Activated CD4-positive, CD25-positive, alpha-beta regulatory T cell (primary cell): ENCODE measurements around the gene ADCY1.

Source experiments
- DNase-seq, 4 experiments: peaks; one replicate each; lab custom pipeline; 2025; lab: John Stamatoyannopoulos, UW

The ADCY1 gene

DNA sequence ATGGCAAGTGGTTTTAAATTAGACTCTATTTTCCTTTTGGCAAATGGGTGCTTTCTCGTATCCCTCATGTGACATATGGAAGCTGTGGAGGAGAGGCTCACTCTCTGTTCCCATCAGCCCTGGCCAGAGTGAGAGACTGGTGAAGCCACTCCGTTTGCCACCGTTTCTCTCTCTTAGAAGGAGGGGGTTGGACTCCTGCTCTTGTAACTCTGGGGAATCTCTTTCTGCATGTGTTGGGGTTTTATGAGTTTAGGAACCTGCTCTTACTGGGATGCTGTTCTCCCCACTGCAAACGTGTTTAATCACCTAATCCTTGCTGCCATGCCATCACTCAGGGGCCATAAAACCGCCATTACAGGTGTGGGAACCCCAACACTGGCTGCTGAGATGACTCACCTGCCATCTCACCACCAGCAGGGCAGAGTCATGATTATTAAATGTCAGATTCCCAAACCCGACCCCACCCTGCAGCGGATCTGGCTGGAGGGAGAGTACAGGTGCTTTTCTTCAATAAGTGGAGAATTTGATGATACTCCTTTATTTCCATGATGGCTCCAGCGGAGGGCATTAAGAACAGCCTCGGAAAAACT lies 103.2 kb downstream of the ADCY1 start:
- DNase-seq, result no peak

DNA sequence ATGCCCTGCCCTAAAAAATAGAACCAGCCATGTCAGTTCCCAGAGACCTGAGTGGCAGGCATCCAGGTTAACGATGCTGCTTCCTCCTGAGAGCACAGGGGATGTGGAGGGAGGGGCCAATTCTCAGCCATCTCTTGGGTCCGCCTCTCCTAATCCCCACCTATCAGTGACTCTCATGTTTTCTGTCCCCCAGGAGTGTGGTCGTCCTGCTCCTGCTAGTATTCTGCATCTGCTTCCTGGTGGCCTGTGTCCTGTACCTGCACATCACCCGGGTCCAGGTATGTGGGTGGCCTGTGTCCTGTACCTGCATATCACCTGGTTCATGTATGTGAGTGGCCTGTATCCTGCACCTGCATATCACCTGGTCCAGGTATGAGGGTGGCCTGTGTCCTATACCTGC lies 105.3 kb downstream of the ADCY1 start:
- no peak for DNase-seq

DNA sequence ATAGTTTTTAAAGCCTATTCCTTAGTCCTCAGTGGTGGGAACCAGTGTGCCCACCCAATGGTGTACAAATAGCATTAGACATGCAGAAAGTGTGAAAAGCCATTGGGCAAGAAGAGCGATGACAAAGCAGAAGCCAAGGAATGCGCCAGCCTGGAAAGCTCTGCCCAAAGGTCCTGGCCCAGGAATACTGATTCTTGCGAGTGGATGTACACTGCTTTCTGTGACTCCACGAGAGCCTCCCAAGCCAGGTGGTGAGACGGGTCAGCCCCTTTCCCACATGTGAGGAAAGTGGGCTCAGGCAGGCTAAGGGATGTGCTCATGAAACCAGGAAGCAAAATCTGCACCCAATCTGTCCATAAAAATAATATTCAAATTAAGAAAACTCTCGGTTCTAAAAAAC lies 106.6 kb downstream of the ADCY1 start:
- no peak for DNase-seq

DNA sequence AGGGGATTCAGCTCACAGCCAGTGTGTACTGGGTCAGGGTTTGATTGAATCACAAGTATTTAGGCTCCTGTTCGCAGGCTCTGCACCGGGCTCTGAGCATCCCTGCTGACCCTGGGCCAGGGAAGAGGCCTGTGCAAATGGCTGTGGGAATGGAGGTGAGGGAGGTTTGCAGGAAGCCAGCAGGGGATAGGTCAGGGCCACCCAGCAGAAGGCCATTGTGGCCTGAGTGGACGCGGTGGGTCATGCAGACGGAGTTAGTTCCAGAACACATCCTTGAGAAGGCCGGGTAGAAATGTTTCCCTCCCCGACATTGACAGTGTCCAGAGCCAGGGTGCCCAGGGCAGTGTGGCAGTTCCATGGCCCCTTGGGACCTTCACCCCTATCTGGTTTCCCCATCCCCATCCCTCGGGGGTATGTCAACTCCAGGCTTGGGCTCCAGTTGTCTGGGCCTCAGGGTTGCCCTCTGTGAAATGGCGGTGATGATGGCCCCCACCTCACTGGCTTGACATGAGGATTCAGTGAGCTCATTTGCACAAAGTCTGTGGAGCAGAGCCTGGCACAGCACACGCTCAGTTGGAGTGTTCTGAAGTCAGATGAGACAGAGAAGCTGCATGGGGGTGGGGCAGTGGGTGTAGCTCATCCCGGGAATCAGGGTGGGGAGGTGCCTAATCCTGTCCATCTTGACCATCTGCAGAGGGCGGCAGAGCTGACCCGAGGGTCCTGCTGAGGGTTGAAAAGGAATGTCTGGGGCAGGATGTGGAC lies 107.6 kb downstream of the ADCY1 start:
- no peak for DNase-seq

DNA sequence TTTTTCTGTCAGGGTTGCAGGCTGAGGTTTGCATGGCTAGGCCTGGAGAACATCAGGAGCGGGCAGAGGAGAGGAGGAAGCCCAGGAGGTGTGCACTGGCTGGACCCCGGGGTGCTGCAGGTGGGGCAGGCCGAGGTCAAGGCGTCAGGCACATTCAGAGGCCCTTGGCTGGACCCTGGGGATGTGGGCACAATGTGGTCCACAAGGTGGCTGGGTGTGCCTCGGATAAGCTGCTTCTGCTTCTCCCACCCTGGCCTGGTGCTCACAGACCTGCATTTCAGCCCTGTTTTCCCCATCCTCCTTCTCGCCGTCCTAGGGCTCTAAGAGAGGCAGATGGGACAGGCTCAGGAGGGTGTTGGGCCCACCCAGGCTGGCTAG lies 108.2 kb downstream of the ADCY1 start:
- DNase-seq, result no peak

DNA sequence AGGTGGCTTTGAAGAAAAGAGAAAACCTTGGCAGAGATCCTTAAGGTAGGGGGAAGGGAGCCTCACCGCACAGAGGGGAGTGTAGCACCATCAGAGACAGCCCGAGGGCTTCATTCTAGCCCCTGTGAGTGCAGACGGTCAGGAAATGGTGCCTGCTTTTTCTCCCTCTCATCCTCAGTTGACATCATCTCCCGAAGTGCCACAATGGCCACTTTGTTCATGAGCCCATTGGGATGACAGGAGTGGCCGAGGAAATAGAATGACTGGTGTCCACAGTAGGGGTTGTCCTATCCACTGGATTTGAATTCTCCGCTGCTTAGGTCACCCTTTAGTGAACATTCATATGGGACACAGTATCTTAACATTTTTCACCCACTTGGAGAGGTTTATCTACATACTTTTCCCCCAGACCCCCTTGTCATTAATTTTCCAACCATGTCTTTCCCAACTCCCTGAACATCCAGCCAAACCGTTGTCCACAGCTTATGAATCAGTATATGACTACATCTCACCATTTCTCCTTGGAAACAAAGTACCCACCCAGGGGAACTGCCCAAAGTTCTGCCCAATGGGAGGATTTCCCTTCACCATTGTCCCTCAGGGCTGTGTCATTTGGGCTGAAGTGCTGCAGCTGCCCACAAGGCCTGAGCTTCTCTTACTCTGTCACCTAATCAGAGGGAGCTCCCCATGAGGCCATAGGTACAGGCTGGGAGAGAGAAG lies 108.8 kb downstream of the ADCY1 start:
- no peak for DNase-seq

DNA sequence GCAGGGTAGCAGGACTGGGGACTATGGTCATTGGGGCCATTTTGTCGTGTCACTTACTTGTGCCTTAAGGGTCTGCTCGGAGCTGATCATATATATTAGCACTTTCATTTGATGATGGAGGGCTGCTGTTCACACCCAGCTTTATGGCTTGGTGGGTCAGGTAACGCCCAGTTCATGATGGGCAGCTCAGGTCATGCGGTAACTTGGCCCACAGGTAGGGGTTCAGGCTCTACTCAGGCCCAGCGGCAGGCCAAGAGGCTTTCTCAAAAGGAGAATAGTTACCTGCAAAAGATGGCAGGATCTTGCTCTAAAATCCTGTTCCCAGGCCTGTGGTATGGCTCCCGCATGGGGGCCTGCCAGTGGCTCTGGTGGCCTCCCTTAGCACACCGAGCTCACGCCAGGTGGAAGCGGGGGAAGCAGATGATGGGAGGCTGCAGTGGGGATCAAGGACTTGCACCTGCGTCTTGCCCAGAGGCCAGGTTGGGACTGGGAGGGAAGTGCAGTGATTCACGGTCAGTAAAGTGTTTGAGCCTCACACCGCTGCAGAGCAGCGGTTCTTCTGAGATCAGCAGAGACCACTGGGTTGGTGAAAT lies 109.5 kb downstream of the ADCY1 start:
- DNase-seq, result no peak

DNA sequence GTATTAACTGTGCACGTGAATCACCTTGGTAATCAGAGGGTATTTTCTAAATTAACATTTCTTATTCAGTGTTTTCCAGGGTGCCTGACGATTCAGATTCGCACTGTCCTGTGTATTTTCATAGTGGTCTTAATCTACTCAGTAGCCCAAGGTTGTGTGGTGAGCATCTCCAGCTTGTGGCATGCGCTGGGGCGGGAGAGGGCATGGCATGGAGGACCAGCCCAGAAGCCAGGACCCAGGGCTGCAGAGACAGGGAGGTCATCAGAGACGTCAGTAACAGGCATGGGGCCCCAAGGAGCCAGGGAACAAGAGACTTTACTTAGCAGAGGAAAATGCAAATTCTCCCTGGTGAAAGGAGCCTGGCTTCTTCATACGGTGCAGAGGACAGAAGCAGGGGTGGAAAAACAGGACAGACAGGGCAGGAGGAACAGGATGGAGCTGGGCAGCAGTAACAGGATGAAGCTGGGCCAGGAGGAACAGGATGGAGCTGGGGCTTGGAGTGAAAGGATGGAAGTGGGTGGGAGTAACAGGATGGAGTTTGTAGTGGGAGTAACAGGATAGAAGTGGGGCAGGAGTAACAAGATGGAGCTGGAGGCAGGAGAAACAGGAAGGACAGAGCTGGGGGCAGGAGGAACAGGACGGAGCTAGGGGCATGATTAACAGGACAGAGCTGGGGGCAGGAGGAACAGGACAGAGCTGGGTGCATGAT lies 110.9 kb downstream of the ADCY1 start:
- DNase-seq, result no peak

DNA sequence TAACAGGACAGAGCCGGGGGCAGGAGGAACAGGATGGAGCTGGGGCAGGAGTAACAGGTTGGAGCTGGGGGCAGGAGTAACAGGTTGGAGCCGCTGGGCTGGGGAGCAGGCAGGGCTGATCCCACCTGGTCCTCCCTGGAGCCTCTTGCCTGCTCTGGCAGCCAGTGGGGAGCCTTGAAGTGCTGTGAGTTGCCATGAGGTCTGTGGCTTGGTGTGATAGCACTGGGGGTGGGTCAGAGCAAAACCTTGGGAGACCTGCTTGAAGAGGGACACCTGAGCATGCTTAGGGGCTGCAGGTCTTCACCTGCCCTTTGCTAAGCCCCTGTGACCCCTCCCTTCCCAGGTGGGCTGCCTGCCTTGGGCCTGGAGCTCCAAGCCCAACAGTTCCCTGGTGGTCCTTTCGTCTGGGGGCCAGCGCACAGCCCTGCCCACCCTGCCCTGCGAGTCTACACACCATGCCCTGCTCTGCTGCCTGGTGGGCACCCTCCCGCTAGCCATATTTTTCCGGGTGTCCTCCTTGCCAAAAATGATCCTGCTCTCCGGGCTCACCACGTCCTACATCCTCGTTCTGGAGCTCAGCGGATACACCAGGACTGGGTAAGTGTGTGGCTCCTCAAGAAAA lies 111.6 kb downstream of the ADCY1 start:
- DNase-seq, result no peak

DNA sequence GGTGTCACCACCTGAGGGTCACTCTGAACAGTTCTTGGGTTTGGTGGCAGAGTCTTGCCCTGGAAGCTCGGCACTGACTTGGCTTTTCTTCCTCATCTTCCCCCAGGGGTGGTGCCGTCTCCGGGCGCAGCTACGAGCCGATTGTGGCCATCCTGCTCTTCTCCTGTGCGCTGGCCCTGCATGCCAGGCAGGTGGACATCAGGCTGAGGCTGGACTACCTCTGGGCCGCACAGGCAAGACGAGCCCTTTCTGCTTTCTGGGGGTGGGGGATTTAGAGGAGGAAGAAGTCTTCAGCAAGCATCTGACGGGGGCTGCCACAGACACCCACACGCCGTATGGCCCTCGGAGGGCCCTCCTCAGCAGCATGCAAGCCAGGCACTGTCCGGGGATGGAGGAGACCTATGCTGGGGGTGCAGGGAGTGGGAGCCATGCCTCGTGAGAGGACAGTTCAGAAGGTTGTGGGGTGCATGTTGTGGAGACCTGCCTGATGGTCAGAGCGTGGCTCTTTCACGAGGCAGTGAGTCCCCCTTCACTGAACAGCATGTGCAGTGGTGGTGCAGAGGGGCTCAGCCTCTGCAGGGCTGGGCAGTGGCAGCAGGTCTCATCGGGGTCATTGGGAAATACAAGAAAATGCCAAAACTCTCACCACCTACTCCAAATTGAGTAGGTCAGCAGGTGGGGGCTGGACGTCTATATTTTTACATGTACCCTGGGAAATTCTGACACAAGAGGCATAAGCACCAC lies 112.4 kb downstream of the ADCY1 start:
- no peak for DNase-seq

DNA sequence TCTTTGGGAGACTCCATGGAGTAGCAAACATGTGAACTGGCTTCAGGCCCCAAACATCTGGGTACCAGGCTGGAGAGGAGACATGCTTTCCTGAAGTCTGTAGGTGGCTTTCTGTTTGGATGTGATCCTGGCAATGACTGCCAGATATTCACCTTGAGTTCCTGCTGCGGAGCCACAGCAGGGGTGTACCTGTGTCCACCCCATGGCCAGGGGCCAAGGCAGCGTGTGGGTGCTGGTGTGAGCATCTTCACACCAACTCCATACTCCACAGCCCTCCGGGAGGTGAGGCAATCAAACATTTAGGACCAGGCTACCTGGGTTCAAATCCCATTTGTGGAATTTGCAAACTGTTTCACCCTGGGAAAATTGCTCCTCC lies 113.0 kb downstream of the ADCY1 start:
- no peak for DNase-seq

DNA sequence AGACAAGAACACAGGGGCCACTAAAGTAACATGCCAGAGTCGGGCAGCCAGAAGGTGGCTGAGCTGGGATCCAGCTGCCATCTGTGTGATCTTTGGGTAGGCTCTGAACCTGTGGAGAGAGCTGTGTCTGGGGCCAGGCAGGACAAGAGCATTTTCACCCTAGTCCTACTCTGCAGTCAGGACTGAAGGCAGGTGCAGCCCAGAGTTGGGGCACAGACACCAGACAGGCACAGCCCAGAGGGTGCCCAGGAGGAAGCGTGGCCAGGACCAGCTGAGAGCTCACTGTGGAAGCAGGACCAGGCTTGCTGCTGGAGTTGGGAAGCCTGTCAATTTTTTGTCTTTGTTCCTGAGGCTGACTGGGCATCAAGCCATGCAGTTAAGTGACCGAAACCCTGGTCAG lies 113.6 kb downstream of the ADCY1 start:
- DNase-seq, result no peak

DNA sequence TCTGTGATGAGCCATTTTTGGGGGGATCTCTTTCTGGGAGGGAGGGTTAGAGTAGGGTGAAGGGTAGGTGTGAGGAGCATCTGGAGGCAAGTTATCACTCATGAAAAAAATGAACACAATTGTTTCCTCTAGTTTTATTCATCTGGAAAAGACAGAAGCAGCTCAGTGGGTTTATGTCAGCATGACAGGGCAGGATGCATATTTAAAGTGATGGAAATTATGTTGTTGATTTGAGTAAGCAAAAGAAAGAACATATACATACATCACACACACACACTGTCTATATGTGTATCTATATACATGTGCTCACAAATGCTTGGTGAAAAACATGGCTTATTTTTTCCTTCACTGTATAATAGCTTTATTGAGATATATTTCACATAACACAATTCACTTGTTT lies 114.2 kb downstream of the ADCY1 start:
- DNase-seq, result no peak

DNA sequence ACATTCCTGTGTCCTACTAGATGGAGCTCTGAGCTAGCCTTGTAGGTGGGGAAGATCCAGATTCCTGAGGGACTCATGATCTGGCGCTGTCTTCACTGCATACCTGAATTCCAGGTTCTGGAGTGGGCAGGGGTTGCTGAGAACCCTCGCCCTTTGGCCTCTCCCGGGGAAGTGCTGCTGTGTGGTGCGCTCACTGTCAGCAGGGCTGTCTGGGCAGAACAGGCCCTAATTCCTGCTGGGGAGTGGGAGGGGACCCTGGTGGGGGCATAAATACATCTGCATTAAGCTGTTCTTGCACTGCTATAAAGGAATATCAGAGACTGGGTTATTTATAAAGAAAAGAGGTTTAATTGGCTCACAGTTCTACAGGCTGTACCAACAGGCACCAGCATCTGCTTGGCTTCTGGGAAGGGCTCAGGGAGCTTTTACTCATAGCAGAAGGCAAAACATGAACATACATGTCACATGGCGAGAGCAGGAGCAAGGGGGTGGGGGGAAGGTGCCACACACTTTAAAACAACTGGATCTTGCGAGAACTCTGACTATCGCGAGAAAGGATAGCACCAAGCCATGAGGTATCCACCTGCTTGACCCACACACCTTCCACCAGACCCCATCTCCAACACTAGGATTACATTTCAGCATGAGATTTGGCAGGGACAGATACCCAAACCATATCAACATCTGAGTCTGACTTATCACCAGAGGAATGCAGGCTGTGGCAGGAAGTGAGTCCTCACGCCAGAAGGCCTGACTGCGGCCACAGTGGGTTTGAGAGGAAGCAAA lies 115.0 kb downstream of the ADCY1 start:
- DNase-seq, result no peak

DNA sequence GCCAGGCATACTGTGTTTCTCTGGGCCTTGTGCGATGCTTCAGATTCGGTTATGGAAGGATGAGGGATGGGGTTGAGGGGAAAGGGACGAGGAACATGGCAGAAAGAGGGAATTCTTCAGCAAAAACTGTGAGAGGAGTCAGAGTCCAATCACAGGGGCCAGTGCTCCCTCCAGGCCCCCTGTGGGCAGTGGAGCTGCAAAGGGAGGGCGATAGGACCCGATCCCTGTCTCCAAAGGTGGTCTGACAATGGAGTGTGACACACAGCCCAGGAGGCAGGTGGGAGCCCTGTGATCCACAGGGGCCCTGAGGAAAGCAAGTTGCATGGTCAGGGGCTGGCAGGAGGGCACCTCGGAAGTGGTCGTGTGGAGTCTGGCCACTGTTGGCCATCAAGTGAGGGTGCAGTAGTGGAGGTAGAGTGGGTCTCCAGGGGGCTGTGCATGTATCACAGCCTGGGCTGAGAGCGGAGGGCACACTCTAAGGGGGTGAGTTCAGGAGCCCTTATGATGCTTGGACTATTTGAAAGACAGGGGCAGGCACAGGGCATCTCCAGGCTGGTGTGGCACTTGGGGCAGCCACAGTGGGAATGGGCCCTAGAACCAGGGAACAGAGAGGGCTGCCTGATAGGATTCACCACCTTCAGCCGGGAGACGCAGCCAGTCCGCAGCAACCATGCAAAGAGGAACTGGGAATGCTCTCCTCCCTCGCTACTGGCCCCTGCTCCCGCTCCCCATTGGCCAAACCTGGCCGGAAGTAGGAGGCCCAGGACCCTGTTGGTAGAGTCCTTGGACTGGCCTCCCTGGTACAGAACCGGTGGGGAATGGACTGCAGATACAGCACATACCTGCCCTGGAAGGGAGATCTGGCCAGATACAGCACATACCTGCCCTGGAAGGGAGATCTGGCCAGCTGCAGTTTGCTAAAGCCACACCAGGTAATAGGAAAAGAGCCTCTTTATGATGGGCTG lies 115.9 kb downstream of the ADCY1 start:
- DNase-seq, result no peak

DNA sequence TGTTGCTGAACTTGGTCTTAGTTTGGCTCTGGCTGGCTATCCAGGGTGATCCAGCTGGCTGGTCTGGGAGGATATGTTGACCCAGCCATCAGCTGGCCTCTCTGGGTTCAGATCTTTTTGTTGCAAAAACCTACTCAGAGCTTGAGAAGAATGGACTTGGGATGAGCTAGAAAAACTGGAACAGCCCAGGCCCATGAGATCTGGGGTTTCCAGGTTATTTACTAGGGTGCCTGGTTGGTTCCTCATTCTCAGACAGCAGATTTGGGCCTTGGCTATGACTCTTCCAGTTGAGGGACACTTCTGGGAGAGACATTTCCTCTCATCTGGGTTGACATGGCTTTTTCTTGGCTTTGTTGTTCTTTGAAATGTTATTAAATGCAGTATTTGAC lies 116.6 kb downstream of the ADCY1 start:
- no peak for DNase-seq

DNA sequence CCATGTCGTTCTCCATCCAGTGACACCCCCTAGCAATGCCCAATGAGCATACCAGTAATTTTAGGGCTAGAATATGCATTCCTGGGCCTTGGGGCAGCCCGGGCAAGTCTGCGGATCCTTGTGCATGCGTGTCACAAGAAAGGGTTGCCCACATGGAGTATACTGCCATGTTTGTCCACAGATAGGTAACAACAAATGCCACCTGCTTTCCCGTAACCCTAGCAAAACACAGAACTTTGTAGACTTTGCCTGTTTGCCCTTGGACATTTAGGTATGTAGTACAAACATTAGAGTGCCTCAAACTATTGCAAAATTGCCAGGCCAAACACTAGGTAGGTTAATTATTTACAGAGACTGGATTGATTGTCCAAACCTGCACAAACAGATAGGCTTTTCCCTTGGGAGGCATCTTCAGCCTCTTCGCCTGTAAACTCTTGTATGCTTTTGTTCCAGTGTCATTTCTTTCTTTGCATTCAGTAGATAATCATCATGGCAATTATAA lies 117.0 kb downstream of the ADCY1 start:
- no peak for DNase-seq

DNA sequence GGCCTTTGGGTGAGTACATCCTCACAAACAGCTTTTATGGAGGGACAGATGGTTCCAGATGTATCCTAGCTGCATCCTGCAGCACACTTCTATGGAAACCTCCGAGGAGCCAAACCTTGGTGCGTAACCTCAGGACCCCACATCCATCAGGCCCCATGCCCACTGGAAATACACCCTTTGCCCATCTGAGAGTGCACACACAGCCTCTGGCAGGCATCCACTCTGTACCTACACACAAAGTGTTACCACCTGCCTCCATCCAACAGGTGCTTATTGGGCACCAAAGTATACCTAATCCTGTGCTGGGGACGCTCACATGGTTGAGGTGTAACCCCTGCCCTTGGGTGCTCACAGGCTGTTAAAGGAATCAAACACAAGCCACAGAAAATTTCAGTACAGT lies 117.9 kb downstream of the ADCY1 start:
- DNase-seq, result no peak
